Measurements from ENCODE around the gene PRR4.

PRR4 gene, protein sequence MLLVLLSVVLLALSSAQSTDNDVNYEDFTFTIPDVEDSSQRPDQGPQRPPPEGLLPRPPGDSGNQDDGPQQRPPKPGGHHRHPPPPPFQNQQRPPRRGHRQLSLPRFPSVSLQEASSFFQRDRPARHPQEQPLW

GRCh38 chr12:10849425-10849878 is at the start of gene PRR4:
Gene PRR4 (minus strand): TSS chr12:10849475. CDS start chr12:10849437, 38 bp downstream.
- DNase-seq: no peak

DNA sequence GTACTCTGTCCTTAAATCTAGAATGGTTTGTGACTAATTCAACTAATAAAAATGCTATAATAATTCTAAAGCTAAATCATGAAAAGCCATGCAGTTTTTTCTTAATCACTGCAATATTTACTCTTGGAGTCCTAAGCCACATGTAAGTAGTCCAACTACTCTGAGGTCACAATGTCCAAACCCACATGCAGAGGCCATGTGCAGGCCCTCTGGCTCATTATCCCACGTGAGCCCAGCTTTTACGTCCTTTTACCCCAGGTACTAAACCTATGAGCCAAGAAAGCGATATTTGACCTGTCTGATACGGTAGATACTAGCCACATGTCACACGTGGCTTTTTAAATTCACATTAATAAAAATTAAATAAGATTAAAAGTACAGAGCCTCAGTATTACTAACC is 47.6 kb upstream of the PRR4 start:
- no peak for DNase-seq

- DNase-seq: no peak
These were observed 42.7 kb upstream of the PRR4 start for GRCh38 chr12:10891937-10892336.

GRCh38 chr12:10889226-10889625 is 40.0 kb upstream of the PRR4 start:
- DNase-seq: no peak

DNA sequence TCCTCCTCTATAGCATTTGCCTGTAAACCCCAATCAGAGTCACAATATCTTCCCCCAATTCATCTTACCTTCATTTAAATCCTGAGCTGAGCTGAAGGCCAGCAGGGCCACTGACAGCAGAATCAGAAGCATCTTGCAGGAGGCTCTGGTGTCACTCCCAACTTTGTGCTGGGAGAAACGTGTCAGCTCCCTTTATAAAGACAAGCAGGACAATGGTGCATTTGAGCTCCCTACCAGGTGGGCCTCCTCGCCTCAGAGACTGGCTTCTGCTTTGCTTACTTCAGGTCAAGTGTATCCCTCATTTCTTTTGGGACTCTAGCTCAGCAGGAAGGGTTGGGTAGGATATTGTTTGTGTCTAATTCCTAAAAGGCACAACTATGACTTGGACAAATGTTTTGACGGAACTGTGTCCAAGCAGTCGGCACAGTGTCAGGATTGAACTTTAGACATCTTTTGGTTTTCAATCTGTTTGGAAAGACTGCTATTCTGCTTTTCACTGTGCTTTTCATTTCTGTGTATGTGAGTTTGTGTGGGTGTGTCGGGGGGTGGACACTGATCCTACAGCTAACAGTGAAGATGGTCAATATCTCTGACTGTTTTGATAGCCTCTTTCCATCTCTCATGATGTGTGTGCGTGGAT is 34.9 kb upstream of the PRR4 start, which contains the start of gene PRH1:
Gene PRH1, minus strand, starts transcription at position 170 of the 640 bp plus-strand sequence. Its CDS starts 38 bp downstream, at position 132.
- no peak for DNase-seq

DNA sequence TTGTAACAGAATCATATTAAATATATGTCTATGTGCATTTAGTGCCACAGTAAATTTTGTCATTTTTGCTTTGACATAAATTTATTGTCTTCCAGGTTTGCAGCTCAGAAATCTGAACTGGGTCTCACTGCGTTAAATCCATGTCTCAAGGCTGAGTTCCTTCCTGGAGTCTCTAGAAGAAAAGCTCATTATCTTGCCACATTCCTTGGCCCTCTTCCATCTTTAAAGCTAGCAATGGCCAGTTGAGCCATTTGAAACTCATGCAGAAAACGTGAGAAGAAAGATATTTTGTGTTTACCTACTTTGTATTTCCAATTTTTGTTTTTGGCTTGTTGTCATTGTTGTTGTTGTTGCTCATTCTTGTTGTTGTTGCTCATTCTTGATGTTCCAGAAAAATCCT is 24.1 kb upstream of the PRR4 start:
- no peak for DNase-seq

- DNase-seq: no peak
These were observed 18.1 kb upstream of the PRR4 start for GRCh38 chr12:10867381-10867780.

DNA sequence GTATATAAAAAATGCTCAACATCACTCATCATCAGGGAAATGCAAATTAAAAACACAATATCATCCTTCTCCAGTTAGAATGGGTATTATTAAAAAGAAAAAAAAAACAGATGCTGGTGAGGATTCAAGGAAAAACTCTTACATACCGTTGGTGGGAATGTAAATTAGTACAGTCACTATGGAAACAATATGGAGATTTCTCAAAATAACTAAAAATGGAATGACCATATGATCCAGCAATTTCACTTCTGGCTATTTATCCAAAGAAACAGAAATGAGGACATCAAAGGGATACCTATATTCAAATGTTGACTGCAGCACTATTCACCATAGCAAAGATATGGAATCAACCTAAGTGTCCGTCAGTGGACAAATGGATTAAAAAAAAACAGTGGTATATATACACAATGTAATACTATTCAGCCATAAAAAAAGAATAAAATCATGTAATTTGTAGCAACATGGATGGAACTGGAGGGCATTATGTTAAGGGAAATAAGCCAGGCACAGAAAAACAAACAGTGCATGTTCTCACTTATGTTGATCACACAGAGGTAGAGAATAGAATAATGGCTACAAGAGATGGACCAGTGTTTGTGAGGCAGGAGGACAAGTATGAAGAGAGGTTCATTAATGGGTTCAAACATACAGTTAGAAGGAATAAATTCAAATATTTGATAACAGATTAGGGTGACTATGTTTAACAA is 14.4 kb upstream of the PRR4 start:
- no peak for DNase-seq

DNA sequence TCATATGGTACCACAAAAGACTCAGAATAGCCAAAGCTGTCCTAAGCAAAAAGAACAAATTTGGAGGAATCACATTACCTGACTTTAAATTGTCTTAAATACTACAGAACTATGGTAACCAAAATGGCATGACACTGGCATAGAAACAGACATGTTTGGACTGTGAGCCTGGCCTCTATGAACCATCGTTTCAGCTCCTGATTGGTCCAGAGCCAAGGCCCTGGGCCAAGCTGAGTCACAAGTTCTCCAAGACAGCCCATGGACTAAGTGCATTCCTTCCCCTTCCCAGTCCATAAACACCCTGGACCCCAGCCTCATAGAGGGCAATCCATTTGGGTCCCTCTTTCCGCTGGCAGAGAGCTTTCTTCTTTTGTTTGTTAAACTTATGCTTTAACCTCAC is 12.1 kb upstream of the PRR4 start:
- DNase-seq: no peak

GRCh38 chr12:10855807-10856206 is 6.5 kb upstream of the PRR4 start:
- DNase-seq: no peak

DNA sequence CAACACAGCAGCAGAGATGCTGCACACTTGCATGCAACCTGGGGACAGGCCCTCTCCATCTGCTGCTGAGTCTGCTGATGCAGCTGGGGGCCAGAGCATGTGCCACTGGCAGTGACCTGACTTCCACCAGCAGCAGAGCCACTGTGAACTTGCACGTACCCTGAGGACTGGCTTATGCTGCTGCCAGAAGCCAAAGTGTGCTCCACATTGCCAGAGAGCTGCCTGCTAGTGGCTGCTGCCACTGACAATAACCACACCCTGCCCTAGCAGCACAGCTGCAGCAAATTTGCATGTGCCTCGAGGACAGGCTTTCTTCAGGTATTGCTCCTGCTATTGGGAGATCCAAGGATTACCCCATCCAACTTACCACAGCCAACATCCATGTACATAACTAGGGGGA is 4.5 kb upstream of the PRR4 start:
- no peak for DNase-seq

GRCh38 chr12:10851243-10851858 is 2.1 kb upstream of the PRR4 start:
- no peak for DNase-seq

GRCh38 chr12:10847744-10848143 is 1.5 kb downstream of the PRR4 start:
- no peak for DNase-seq

DNA sequence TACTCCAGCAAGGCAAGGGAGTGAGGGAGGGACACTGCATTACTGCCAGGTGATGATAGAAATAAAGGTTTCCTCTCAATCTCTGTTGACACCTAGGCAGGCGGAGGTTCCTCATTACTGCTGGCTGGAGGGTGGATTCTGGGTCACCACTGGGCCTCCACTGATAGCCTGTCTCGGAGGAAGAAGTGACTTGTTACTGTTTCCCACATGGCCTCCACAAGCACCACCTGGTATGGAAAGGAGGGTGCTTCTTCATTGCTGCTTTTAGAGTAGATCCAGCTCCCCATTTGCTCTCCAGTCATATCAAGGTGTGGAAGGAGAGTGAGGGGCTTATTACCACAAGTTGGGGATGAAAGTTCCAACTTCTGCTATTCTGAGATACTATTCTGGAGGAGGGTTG is 6.4 kb downstream of the PRR4 start:
- no peak for DNase-seq

DNA sequence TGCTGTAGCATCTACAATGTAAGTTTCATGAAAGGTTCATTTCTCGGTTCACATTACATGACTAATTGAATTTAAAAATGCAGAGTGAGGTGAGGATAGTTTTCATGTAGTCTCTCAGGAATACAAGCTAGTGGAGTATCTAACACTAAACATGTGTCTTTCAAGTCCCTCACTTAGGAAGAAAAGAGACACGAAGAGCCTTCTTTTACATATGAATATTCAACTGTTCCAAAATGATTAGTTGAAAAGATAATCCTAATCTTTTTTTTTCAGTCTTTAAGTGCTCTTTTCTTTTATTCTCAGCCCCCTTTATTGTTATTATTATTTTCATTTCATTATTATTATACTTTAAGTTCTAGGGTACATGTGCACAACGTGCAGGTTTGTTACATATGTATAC is 10.8 kb downstream of the PRR4 start:
- no peak for DNase-seq

GRCh38 chr12:10829994-10830393 is 19.3 kb downstream of the PRR4 start:
- DNase-seq: no peak

DNA sequence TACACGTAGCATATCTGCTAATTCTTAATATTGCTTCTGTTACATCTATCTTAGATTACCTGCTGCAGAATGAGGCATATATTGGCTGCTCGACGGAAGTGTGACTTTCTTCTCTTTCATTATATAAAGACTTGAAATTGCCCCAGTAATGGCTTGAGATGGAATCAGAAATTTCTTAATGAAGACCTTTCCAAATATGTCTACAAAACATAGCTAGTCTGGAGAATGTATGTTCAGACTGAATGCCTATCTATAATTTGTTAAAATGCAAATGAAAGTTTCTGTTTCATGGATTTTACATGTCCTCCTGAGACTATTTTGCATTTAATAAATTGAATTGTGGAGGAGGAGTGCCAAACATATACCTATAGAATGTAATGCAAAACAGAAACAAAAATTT is 23.0 kb downstream of the PRR4 start, which contains the start of gene TAS2R10:
Gene TAS2R10, minus strand, starts transcription at position 101 of the 400 bp plus-strand sequence. Its CDS starts 89 bp downstream, at position 12.
- DNase-seq: no peak

GRCh38 chr12:10824957-10825356 is 24.3 kb downstream of the PRR4 start:
- no peak for DNase-seq

DNA sequence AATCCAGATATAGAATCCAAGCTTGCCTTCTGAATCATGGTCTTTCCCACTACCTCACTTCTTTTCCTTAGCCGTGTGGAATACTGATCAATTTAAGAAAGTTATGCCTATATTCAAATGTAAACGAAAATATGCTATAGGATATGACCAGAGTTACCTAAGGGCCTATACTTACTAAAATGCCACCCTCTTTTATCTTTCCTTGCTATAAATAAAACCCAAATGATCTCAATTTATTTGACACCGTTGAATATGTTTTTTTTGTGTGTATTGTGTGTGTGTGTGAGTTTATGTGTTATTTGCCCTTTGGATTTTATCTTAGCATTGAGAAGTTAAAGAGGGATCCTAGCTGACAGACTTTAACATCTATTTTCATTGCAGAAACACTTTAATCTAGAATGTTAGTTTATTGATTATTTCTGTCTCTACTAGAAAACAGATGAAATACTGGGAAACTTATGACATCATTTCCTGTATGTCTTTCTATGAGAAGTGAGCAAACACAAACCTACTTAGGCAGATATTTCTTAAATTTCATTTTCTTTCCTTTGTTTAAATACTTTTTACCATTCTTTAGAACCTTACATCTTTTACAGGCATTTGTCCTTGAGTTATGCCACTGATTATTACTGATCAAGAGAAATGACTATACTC is 37.3 kb downstream of the PRR4 start:
- no peak for DNase-seq

DNA sequence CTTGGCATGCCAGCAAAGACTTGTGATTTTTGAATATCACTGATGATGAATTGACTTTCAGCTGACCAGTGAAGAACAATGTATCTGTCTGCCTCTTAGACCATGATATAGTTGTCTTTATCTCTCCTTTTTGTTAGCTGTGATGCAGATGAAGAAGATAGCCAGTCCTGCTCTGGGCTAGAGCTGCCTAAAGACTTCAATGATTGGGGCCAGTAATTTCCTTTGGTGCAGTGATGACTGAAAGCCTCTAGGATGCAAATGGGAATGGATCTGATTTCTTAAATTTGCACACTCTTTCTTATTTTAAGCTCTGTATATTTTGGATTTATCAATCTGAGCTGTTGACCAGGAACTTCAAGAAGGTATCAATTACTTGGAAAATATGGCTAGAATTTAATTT is 39.2 kb downstream of the PRR4 start, which contains the start of gene TAS2R9:
Gene TAS2R9, minus strand, starts transcription at position 101 of the 400 bp plus-strand sequence. Its CDS starts 93 bp downstream, at position 8.
- no peak for DNase-seq

GRCh38 chr12:10807186-10807585 is 42.1 kb downstream of the PRR4 start, which contains the start of gene TAS2R8:
Gene TAS2R8 (minus strand): TSS chr12:10807286. CDS start chr12:10806980, 306 bp downstream.
- no peak for DNase-seq

GRCh38 chr12:10802587-10802986 is 46.7 kb downstream of the PRR4 start, which contains the start of gene TAS2R7:
Gene TAS2R7 (minus strand): TSS chr12:10802627. CDS start chr12:10802570, 57 bp downstream.
- DNase-seq: no peak

- DNase-seq: no peak
These were observed 47.5 kb downstream of the PRR4 start for GRCh38 chr12:10801741-10802140.
